NCI-H82 treated with DMSO at 0.1 percent for 48 hours (cell line): ENCODE data around the gene UMOD.

Experiments used
- DNase-seq: peaks from one replicate; lab custom pipeline; 2025; ENCODE audit not compliant: unreplicated experiment; lab: John Stamatoyannopoulos, UW

The UMOD gene

DNA sequence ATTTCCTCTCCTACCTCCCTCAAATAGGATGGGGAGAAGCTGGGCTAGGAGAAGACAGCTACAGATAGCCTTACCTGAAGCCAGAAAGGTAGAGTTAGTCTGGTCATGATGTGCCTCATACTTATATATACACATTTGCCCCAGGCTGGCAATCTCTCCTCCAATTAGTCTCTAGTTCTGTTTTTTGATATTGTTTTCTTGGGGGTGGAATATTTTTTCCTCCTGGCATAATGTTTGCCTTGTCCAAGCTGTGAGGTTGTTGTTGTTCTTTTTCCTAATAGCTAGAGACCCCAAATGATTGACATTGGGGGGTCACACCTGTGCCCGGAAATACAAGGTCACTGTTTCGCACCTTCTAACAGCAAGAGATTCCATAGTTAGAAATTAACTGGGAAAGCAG lies at the start of gene UMOD:
Gene UMOD (minus strand): TSS at position 101 of the 400 bp plus-strand sequence. CDS start 1,978 bp downstream, outside the sequence.
- no peak for DNase-seq

- no peak for DNase-seq
Measured at GRCh38 chr16:20401475-20402016, 49.0 kb upstream of the UMOD start.

DNA sequence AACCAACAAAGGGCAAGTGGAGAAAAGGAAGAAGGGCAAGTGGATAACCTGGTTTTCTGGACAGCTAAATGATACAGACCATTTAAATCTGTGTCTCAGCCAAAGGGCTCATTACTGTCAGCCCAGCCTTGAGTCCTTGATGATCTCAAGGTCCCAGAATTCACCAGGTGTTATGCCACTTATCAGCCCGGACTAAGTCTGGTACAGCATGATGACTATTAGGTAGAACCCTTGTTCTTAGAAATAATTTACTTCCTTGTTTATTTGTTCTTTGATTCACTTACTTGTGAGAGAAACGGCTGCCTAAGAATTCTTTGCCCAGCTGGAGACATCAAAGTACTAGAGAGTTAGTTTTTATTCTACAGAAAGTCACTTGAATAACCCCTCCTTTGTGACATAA lies 48.6 kb upstream of the UMOD start:
- no peak for DNase-seq

DNA sequence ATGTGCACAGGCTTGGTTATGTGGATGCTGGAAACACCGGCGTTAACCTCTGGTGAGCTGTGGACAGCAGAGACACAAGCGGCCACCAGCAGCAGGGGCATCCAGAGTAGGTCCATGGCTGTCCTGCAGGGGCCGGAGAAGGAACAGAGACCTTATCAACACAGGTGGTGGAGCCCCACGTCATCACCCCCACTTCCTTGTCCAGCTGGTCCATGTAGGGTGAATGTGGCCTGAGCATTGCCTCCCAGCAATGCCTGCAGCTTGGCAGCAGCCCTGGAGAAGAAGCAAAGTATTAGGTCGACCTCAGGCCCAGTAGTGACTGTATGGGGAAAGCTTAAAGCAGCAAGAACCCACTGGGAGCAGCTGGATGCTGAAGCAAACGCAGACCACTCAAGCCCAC lies 46.7 kb upstream of the UMOD start:
- DNase-seq, result no peak

DNA sequence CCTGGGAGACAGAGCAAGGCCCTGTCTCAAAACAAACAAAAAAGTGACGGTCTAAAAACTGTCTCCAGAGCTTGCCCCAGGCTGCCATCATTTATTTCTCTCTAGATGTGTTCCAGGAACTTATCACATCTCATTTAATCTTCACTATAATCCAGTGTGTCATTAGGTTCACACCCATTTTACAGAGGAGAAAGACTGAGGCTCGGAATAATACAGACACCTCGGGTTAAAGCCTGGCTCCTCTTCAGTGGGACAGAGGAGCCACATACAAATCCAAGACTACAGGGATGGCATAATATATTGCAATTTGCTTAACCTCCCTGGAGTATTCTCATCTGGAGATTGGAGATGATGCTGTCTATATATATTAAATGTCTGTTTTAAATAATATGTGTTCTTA lies 46.1 kb upstream of the UMOD start:
- DNase-seq, result no peak

DNA sequence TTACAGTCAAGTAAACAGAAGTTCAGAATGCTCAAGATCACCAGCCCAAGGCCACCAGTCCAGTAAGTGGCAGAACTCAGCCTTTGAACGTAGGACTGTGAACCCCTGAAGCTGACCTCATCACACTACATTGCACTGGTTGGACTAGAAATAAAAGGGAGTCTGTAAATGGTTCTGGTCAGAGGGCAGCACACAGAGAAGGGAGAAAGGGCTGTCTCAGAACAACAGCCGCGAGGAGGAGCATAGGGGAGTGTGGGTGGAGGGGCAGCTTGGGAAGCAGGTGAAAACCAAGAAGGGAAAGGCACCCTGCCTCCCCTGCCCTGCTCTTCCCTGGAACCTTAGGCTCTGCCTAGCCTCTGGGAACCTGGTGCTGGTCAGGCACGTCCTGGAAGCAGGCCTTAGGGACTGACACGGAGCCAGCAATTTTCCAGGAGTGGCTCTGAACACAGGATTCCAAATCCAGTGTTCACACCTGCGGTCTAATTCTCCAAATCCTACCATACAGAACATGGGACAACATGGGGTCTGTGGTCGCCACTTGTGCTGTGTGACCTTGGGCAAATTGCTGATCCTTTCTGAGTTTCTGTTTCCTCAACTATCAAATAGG lies 45.1 kb upstream of the UMOD start:
- DNase-seq, result no peak

DNA sequence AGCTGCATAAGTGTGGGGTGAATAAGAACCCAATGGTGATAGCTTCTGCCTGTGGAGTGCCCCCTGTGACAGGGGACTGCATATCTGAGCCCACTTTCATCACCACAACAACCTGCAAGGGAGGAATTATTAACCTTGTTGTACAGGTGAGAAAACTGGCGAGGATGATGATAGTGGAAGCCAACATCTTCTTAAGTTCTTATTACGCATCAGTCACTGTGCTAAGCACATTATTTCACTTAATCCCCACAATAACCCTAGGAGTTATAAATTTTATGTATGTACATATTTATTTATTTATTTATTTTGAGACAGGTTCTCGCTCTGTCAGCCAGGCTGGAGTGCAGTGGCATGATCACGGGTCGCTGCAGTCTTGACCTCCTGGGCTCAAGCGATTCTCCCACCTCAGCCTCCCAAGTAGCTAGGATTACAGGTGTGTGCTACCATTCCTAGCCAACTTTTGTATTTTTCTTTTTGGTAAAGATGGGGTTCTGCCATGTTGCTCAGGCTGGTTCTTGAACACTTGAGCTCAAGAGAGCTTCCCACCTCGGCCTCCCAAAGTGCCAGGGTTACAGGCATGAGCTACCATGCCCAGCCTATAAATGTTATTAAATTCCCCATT lies 44.4 kb upstream of the UMOD start:
- no peak for DNase-seq

- DNase-seq, result no peak
Measured at GRCh38 chr16:20395946-20396345, 43.4 kb upstream of the UMOD start.

GRCh38 chr16:20393801-20394577 lies 41.5 kb upstream of the UMOD start:
- DNase-seq, result no peak

DNA sequence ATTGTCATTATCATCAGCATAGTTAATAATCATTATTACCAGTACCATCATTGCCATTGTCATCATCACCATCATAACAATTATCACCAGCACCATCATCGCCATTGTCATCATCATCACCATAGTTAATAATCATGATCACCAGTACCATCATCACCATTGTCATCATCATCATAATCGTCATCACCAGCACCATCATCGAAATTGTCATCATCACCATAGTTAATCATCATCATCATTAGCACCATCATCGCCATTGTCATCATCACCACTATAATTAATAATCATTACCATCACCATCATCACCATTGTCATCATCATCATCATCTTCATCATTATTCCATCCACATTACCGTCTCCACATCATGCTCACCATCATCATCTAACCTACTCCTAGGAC lies 38.5 kb upstream of the UMOD start:
- no peak for DNase-seq

DNA sequence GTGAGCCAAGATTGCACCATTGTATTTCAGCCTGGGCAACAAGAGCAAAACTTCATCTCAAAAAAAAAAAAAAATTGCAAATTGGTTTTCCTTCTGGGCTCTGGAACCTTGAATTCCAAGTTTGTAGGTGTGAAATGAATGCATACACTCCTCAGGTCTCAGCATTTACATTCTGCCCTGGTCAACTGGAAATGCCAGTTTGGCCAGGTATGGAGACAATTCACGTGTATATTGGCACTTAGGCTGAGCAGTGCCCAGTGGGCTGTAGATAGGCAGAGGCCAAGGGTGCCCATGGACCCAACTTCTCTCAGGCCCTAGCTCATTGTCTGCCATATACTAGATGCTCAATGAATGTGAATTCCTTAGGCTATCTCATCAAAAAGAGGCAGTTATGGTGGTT lies 36.3 kb upstream of the UMOD start:
- DNase-seq, result no peak

GRCh38 chr16:20387978-20388377 lies 35.5 kb upstream of the UMOD start:
- DNase-seq, result no peak

DNA sequence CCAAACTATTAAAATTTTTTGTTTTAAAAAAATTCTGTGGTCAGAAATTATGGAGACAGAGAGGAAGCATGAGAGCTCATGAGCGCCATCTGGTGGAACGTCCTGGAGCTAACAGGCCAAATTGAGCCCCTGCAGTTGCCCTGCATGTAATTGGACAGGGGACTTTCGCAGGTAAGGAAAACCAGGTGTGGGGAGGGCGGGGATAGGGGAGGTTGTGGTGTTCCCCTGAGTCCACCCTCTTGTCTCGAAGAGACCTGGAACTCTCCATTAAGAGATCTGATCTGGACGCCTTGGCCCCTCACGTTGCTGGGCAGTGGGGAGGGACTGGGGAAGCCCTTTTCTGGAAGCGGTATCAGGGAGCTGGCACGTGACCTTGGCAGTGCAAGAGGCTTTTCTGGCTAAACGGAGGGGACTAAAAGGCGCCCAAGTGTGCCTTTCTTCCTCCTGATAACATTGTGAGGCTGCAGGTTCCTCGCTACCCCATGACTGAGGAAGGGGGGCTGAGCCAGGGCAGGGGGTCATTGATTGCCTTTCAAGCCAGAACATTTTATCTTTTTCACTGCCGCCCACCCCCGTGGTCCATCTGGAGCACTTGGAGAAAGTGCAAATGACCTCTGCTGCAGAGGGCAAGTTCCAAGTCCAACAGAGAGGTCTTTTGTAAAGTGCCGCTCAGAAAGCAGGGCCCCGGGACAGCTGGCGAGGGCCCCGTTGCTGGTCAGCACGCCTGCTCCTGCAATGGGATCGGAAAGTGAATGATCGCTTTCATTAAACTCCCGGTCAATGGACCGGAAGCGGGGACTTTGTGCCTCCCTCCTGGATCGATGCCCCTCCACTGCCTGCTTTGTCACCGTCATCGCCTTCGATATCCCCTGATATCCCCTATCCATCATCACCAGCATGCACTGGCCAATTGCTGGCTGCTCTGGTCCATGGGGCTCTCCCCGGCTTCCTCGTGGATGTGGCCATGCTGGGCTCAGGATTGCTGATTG lies 33.6 kb upstream of the UMOD start:
- DNase-seq, result no peak

GRCh38 chr16:20383106-20384029 lies 30.9 kb upstream of the UMOD start:
- DNase-seq, result peak; percentile 30

GRCh38 chr16:20382202-20382948 lies 29.9 kb upstream of the UMOD start:
- no peak for DNase-seq

- DNase-seq, result no peak
Measured at GRCh38 chr16:20380782-20381181, 28.3 kb upstream of the UMOD start.

DNA sequence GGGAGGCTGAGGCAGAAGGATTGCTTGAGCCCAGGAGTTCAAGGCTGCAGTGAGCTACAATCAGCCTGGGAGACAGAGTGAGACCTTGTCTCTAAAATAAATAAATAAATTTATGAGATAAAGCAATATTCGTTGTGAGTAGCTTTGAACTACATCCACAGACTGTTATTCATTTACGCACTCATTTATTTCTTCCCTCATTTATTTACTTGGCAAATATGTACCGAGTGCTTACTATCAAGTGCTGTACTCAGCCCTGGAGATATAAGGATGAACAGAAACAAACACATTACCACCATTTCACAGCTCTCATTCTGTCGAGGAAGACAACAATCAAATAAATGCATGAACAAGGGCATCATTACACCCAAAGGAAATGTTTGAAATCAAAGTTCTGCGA lies 24.7 kb upstream of the UMOD start:
- DNase-seq, result no peak

DNA sequence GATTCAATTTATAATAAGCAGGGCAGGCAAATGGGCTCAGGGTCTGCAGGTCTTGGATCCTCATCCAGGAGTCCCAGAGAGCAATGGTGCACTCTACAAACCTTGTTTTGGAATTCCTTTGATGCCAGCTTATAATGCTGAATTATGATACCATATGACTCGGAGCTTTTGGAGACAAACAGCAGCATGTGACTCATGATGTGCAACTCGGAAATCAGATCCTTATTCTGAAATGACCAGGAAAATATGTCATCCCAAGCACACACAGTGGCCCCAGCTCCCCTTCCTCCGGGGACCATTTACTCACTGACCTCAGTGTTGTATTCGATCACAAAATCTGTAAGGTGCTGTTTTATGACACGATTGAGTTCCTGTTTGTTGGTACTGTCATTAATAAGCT lies 20.2 kb upstream of the UMOD start:
- no peak for DNase-seq

- DNase-seq, result no peak
Measured at GRCh38 chr16:20369452-20370054, 17.0 kb upstream of the UMOD start.
